CD4-positive, alpha-beta T cell treated with Interleukin-10 for 1 hour (primary cell): Measurements from ENCODE around the gene TP53TG3C.
"Not testable (repeated sequence)": the region's sequence is repeated elsewhere in the genome, so short reads cannot be mapped to it uniquely, and the experiment has no call there.

Experiments used
- DNase-seq: peaks from one replicate; pipeline ENCODE4 v3.0.0-alpha.2; 2020

TP53TG3C gene

DNA sequence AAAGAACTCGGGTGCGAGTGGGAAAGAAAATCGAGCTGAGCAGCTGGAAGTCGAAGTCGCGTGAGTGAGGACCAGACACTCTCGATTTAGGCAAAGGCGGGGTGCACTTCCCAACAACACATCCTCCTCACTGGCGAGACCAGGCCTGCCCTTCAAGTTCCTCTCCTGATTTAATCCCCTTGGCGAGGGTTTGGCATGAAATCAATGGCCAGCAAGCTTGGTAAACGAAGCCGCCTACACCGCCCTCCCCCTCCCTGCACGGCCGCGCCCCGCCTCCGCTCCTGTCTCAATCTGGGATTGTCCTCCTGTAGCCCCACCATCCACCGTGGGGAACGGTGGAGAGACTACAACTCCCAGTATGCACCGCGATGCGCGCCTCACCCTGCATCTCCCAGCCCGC lies at the start of gene TP53TG3C:
TSS of gene TP53TG3C (plus strand) at position 301 of the 400 bp plus-strand sequence. CDS start at position 369, 68 bp downstream.
- DNase-seq, result not testable (repeated sequence)
